K562 (cell line): ENCODE measurements around the gene LMX1B. TPM values are rescaled to one million over a fixed set of nuclear protein-coding genes. Genes with fewer than 3 reads are reported as not detected.

Source experiments
- ATAC-seq: fragments of 200-7000 bp; cut with Tn5 transposase; 3 replicates; pipeline ENCODE4 v1.9.1; 2020; ENCODE audit warnings: moderate library complexity
- BruUV-seq: library from RNA; stranded (reverse); fragments of 400-500 nt; replicated peaks from 2 replicates; lab custom pipeline; 2021; lab: Mats Ljungman, UMichigan
- CTCF ChIA-PET: fragments of 300-600 bp; formaldehyde crosslinking; extraction: SDS; loops from one replicate; lab custom pipeline; 2021; ENCODE audit warnings: low intra/inter-chr PET ratio; lab: Yijun Ruan, JAX
- POLR2A ChIA-PET: fragments of 300-600, 350-650 bp; sonication (Branson Sonifier 250); formaldehyde crosslinking; extraction: SDS; loops from one replicate; lab custom pipeline; 2021; ENCODE audit warnings: antibody characterized with exemption, inconsistent platforms; lab: Yijun Ruan, JAX
- DNase-seq, 4 experiments: peaks; one replicate each; pipeline versions ENCODE4 v3.0.0 to v3.0.0-alpha.2; 2011 to 2018; ENCODE audit warnings: low spot score in 3 of 4, mixed read lengths in 3 of 4; ENCODE audit errors: extremely low read depth in 1 of 4
- FAIRE-seq: peaks from 2 replicates; lab custom pipeline; 2011; peaks lifted over from hg19 to GRCh38; lab: Jason Lieb, UNC
- H2AFZ ChIP-seq: 2 replicates; pipeline ENCODE4 v1.6.0; 2011; ENCODE audit warnings: low read depth, low read length, control low read depth, inconsistent platforms
- H3K27ac ChIP-seq: fragments of 200-600 bp; 3 replicates; pipeline ENCODE4 v1.8.0; 2011; ENCODE audit warnings: low read depth, mild to moderate bottlenecking, control low read depth, inconsistent platforms, low read length, moderate library complexity, mixed read lengths; ENCODE audit errors: extremely low read depth
- H3K27me3 ChIP-seq, 2 experiments: fragments of 300-600 bp in 1 of 2; 2 replicates in 1 of 2; 3 replicates in 1 of 2; pipeline versions ENCODE4 v1.6.0 to v1.8.0; 2011; ENCODE audit warnings: inconsistent platforms in 2 of 2, low read length in 2 of 2, mild to moderate bottlenecking in 1 of 2, mixed read lengths in 1 of 2, moderate library complexity in 1 of 2; ENCODE audit not compliant: control insufficient read depth in 2 of 2, insufficient read depth in 2 of 2
- H3K36me3 ChIP-seq: fragments of 300-600 bp; 3 replicates; pipeline ENCODE4 v1.8.0; 2011; ENCODE audit warnings: mild to moderate bottlenecking, low read length, inconsistent platforms; ENCODE audit not compliant: control insufficient read depth, insufficient read depth
- H3K4me1 ChIP-seq, 2 experiments: fragments of 200-600 bp in 1 of 2; replicated peaks in 1 of 2; 2 replicates in 1 of 2; 3 replicates in 1 of 2; pipeline versions ENCODE4 v1.5.1 to v1.8.0; 2011; ENCODE audit warnings: inconsistent platforms in 2 of 2, low read length in 2 of 2, mild to moderate bottlenecking in 1 of 2, mixed read lengths in 1 of 2, moderate library complexity in 1 of 2; ENCODE audit not compliant: control insufficient read depth in 2 of 2, insufficient read depth in 2 of 2
- H3K4me2 ChIP-seq: 2 replicates; pipeline ENCODE4 v1.6.1; 2011; ENCODE audit warnings: low read length, control low read depth, inconsistent platforms, mixed read lengths; ENCODE audit not compliant: insufficient read depth
- H3K4me3 ChIP-seq: fragments of 200-600 bp; sonication (generic), shearing (Covaris generic); 2 replicates; pipeline ENCODE4 v1.5.1; 2016; ENCODE audit warnings: control low read depth, inconsistent platforms
- H3K79me2 ChIP-seq: fragments of 200-600 bp; 3 replicates; pipeline ENCODE4 v1.8.0; 2011; ENCODE audit warnings: low read length, inconsistent platforms; ENCODE audit not compliant: control insufficient read depth, insufficient read depth
- H3K9ac ChIP-seq, 2 experiments: 2 replicates each; pipeline versions ENCODE4 v1.6.0 to v1.6.1; 2011; ENCODE audit warnings: low read depth in 2 of 2, low read length in 2 of 2, control low read depth in 1 of 2, inconsistent platforms in 1 of 2, mild to moderate bottlenecking in 1 of 2, mixed read lengths in 1 of 2; ENCODE audit not compliant: insufficient read depth in 1 of 2
- H3K9me1 ChIP-seq: one replicate; pipeline ENCODE4 v1.6.0; 2011; ENCODE audit warnings: inconsistent platforms, mild to moderate bottlenecking, low read length, moderate library complexity; ENCODE audit not compliant: control insufficient read depth, insufficient read depth
- H3K9me3 ChIP-seq: replicated peaks from 2 replicates; pipeline ENCODE4 v1.5.1; 2011; ENCODE audit warnings: low read depth, low read length, inconsistent platforms; ENCODE audit not compliant: control insufficient read depth, insufficient read depth
- H4K20me1 ChIP-seq: replicated peaks from 2 replicates; pipeline ENCODE4 v1.6.1; 2011; ENCODE audit warnings: low read length, inconsistent platforms, mixed read lengths; ENCODE audit not compliant: control insufficient read depth, insufficient read depth
- CBFB ChIP-seq: sonication (generic); formaldehyde crosslinking; IDR thresholded peaks from 2 replicates; pipeline ENCODE4 v1.4.0; 2020; ENCODE audit warnings: mild to moderate bottlenecking, missing genetic modification reagents
- CHD1 ChIP-seq: fragments of 200-600 bp; sonication (generic); IDR thresholded peaks from one replicate; pipeline ENCODE4 v1.6.1; 2012; ENCODE audit warnings: mild to moderate bottlenecking, moderate library complexity, low read length, inconsistent platforms
- HDGF ChIP-seq: fragments of 450-650 bp; IDR thresholded peaks from 2 replicates; pipeline ENCODE4 v1.6.1; 2016
- ILK ChIP-seq: fragments of 450-650 bp; IDR thresholded peaks from 2 replicates; pipeline ENCODE4 v1.6.1; 2016; ENCODE audit warnings: missing genetic modification characterization, low read depth, mild to moderate bottlenecking, missing compliant biosample characterization, moderate library complexity, borderline replicate concordance
- MED1 ChIP-seq: sonication (generic); formaldehyde crosslinking; IDR thresholded peaks from 2 replicates; pipeline ENCODE4 v1.8.1; 2023; ENCODE audit warnings: missing genetic modification reagents, borderline replicate concordance
- MIER1 ChIP-seq: fragments of 450-650 bp; IDR thresholded peaks from 2 replicates; pipeline ENCODE4 v1.6.1; 2016; ENCODE audit warnings: antibody characterized with exemption, mild to moderate bottlenecking, low read depth
- SIX5 ChIP-seq, 2 experiments: IDR thresholded peaks; 2 replicates each; pipeline ENCODE4 v1.6.1; 2011; ENCODE audit warnings: low read length in 2 of 2, borderline replicate concordance in 1 of 2, low read depth in 1 of 2, mild to moderate bottlenecking in 1 of 2, moderate library complexity in 1 of 2; ENCODE audit not compliant: insufficient read depth in 1 of 2
- TRIM24 ChIP-seq, 2 experiments: fragments of 450-650 bp; IDR thresholded peaks; 2 replicates each; pipeline ENCODE4 v1.6.1; 2016
- ZSCAN32 ChIP-seq: fragments of 450-650 bp; formaldehyde crosslinking; IDR thresholded peaks from 2 replicates; pipeline ENCODE4 v1.4.0; 2020; ENCODE audit warnings: mild to moderate bottlenecking, moderate library complexity
- WGBS: fragments of 100-300 bp; shearing (Covaris generic); methylation state at CpG from one replicate; pipeline ENCODE4 v1.1.6; 2016; ENCODE audit warnings: low coverage, mixed read lengths; ENCODE audit not compliant: insufficient coverage; ENCODE audit errors: missing lambda C conversion rate; 5-methylcytosine and 5-hydroxymethylcytosine counted together
- in situ Hi-C: fragments of 300-500 bp; cut with MboI; formaldehyde crosslinking; loops from 4 replicates; pipeline ENCODE4 v1.15.0; 2018; ENCODE audit warnings: inconsistent platforms, mixed read lengths
- intact Hi-C: fragments of 100-400 bp; cut with micrococcal nuclease; formaldehyde crosslinking; loops from 2 replicates; pipeline ENCODE4 v1.14.2; 2022
- polyA plus RNA-seq, 8 experiments: library from polyadenylated mRNA; depleted of rRNA in 4 of 8; stranded (reverse) in 5 of 8; unstranded in 3 of 8; fragments of >200 nt; fragmentation: Nextera tagmentation in 2 of 8; fragmentation: Illumina TruSeq in 1 of 8; extraction: Ambion mirVana in 2 of 8; extraction: Trizol in 1 of 8; gene quantifications; 2 replicates each; pipeline versions ENCODE4 v1.2.1 to v1.2.3, GENCODE V29; 2011 to 2014; ENCODE audit warnings: inconsistent platforms in 1 of 8, missing spikeins in 1 of 8
- total RNA-seq, 7 experiments: library from RNA; depleted of rRNA in 6 of 7; stranded (reverse); fragments of >200 nt in 6 of 7; fragmentation: Illumina TruSeq in 2 of 7; extraction: Trizol in 2 of 7; gene quantifications; 2 replicates each; pipeline versions ENCODE4 v1.2.1 to v1.2.3, GENCODE V29; 2011 to 2021; ENCODE audit warnings: low replicate concordance in 1 of 7
- TF ChIP-seq, protein P1 (sequence below): sonication (generic); formaldehyde crosslinking; IDR thresholded peaks from 2 replicates; pipeline ENCODE4 v1.9.0; 2022; ENCODE audit warnings: mild to moderate bottlenecking, missing genetic modification reagents
- TF ChIP-seq, protein P2 (sequence below): sonication (generic); formaldehyde crosslinking; IDR thresholded peaks from 2 replicates; pipeline ENCODE4 v1.8.0; 2023; ENCODE audit warnings: mild to moderate bottlenecking, missing genetic modification reagents
- TF ChIP-seq, protein P3 (sequence below), 3 experiments: fragments of 200-800 bp in 1 of 3; sonication (Bioruptor generic) in 1 of 3; sonication (generic) in 1 of 3; formaldehyde crosslinking in 1 of 3; IDR thresholded peaks; 2 replicates each; pipeline versions ENCODE4 v1.6.1 to v1.8.0; 2016 to 2022; ENCODE audit warnings: mild to moderate bottlenecking in 2 of 3, missing compliant biosample characterization in 2 of 3, missing genetic modification characterization in 2 of 3, missing genetic modification reagents in 1 of 3
- TF ChIP-seq, protein P4 (sequence below): fragments of 250-450 bp; sonication (Bioruptor Pico); IDR thresholded peaks from 2 replicates; pipeline ENCODE4 v1.5.0; 2020; ENCODE audit warnings: mild to moderate bottlenecking
- TF ChIP-seq, protein P5 (sequence below): sonication (generic); formaldehyde crosslinking; IDR thresholded peaks from 2 replicates; pipeline ENCODE4 v1.8.1; 2023; ENCODE audit warnings: mild to moderate bottlenecking, missing genetic modification reagents

The LMX1B gene
- total and polyA plus RNA-seq, 9 of the 15 experiments (the other 6 are each of a cell fraction or from before 2014, with no cell fraction given): not detected

DNA sequence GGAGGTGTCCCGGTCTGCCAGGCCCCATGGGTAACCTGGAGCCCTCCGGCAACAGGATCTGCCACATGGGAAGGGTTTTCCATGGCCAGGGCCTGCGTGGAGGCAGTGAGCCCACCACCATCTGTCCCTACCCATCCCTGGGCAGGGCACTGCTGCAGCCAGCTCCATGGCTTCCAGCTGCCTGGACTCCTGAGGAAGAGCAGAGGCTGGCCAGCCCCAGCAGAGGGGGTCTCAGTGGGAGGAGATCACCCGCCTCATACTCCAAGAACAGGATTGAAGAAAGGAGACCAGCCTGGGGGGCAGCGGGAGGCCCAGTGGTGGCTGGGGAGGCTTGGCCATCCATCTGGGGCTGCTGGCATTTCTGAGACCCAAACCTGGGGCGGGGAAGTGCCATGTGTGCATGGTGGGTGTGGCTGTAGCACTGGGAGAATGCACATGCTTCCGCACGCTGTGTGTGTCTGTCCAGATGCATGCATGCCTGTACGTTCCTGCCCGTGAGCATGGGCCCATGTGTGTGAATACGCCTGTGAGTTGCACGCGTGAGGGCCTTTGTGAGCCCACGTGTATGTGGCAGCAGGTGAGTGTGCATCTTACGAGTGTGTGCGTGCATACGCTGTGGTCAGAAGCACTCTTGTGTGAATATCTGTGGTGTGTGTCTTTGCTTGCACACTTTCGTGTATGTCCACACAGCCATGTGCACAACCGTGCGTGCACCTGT is 78.5 kb downstream of the LMX1B start:
- Histone ChIP-seq H3K9ac (no peak overlapping the region; a peak in 1 of 4 replicates), H3K27ac (no peak overlapping the region), H3K79me2 (no peaks in the 10 kb centered on the region), H3K4me2 (no peak overlapping the region), H2AFZ (no peak overlapping the region), H3K9me3 (no peaks in the 10 kb centered on the region; the same call in 1 of the 2 replicates), H3K27me3 (peaks cover 10 to 66% of the 10 kb centered on the region in 2 experiments; a peak in 4 of 5 replicates), H4K20me1 (peaks cover 14% of the 10 kb centered on the region), H3K9me1 (no peaks in the 10 kb centered on the region), H3K36me3 (no peaks in the 10 kb centered on the region), H3K4me3 (no peak overlapping the region), H3K4me1 (peaks cover 0 to 14% of the 10 kb centered on the region in 2 experiments; a peak in 2 of 5 replicates)
- POLR2A ChIA-PET: no interaction called here
- intact Hi-C loops: loop anchor here (5.0 kb wide), 2 partner anchors 80 to 190 kb away; partner anchors contain the start of gene LMX1B
- CTCF ChIA-PET: no interaction called here
- DNase-seq (no peak), ATAC-seq (no peak), FAIRE-seq (no peak)
- BruUV-seq: no TSS peak
- WGBS: 12% methylated on average over 20 of the region's 20 CpGs
- in situ Hi-C loops: loop anchor here (5.0 to 10.0 kb wide), 2 partner anchors 85 to 187 kb away; no protein-coding TSS in a partner anchor
- TF ChIP-seq, protein P1, sequence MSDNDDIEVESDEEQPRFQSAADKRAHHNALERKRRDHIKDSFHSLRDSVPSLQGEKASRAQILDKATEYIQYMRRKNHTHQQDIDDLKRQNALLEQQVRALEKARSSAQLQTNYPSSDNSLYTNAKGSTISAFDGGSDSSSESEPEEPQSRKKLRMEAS (CRISPR knock-in tag): no peak; the same call in 1 of the 2 replicates
- TF ChIP-seq CBFB (CRISPR knock-in tag) (no peak), MED1 (CRISPR knock-in tag) (no peak), CHD1 (no peak), ILK (tag) (no peak), SIX5 (IDR thresholded peaks at IDR 0.05; ENCODE audit: borderline replicate concordance in 1 of 2, insufficient read depth in 1 of 2, low read depth in 1 of 2, low read length in 2 of 2) (no peak), ZSCAN32 (no peak), HDGF (no peak), TRIM24 (IDR thresholded peaks at IDR 0.05) (no peak), MIER1 (no peak)
- TF ChIP-seq, protein P2, sequence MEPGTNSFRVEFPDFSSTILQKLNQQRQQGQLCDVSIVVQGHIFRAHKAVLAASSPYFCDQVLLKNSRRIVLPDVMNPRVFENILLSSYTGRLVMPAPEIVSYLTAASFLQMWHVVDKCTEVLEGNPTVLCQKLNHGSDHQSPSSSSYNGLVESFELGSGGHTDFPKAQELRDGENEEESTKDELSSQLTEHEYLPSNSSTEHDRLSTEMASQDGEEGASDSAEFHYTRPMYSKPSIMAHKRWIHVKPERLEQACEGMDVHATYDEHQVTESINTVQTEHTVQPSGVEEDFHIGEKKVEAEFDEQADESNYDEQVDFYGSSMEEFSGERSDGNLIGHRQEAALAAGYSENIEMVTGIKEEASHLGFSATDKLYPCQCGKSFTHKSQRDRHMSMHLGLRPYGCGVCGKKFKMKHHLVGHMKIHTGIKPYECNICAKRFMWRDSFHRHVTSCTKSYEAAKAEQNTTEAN (CRISPR knock-in tag): no peak
- TF ChIP-seq, protein P3, sequence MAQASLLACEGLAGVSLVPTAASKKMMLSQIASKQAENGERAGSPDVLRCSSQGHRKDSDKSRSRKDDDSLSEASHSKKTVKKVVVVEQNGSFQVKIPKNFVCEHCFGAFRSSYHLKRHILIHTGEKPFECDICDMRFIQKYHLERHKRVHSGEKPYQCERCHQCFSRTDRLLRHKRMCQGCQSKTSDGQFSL (CRISPR knock-in tag; IDR thresholded peaks at IDR 0.05): no peak
- TF ChIP-seq, protein P3 (tag; IDR thresholded peaks at IDR 0.05): no peak
- TF ChIP-seq, protein P4, sequence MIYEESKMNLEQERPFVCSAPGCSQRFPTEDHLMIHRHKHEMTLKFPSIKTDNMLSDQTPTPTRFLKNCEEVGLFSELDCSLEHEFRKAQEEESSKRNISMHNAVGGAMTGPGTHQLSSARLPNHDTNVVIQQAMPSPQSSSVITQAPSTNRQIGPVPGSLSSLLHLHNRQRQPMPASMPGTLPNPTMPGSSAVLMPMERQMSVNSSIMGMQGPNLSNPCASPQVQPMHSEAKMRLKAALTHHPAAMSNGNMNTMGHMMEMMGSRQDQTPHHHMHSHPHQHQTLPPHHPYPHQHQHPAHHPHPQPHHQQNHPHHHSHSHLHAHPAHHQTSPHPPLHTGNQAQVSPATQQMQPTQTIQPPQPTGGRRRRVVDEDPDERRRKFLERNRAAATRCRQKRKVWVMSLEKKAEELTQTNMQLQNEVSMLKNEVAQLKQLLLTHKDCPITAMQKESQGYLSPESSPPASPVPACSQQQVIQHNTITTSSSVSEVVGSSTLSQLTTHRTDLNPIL (CRISPR knock-in tag): no peak
- TF ChIP-seq, protein P5, sequence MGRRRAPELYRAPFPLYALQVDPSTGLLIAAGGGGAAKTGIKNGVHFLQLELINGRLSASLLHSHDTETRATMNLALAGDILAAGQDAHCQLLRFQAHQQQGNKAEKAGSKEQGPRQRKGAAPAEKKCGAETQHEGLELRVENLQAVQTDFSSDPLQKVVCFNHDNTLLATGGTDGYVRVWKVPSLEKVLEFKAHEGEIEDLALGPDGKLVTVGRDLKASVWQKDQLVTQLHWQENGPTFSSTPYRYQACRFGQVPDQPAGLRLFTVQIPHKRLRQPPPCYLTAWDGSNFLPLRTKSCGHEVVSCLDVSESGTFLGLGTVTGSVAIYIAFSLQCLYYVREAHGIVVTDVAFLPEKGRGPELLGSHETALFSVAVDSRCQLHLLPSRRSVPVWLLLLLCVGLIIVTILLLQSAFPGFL (CRISPR knock-in tag): no peak
